SH-SY5Y (cell line): ENCODE data around the gene LUC7L3.

Experiments
- GATA2 ChIP-seq: IDR thresholded peaks from 2 replicates; pipeline ENCODE4 v1.6.1; 2011; ENCODE audit warnings: mild to moderate bottlenecking, low read depth, low read length
- GATA3 ChIP-seq: IDR thresholded peaks from 2 replicates; pipeline ENCODE4 v1.6.1; 2011; ENCODE audit warnings: low read depth, mild to moderate bottlenecking, low read length, moderate library complexity

Gene LUC7L3

DNA sequence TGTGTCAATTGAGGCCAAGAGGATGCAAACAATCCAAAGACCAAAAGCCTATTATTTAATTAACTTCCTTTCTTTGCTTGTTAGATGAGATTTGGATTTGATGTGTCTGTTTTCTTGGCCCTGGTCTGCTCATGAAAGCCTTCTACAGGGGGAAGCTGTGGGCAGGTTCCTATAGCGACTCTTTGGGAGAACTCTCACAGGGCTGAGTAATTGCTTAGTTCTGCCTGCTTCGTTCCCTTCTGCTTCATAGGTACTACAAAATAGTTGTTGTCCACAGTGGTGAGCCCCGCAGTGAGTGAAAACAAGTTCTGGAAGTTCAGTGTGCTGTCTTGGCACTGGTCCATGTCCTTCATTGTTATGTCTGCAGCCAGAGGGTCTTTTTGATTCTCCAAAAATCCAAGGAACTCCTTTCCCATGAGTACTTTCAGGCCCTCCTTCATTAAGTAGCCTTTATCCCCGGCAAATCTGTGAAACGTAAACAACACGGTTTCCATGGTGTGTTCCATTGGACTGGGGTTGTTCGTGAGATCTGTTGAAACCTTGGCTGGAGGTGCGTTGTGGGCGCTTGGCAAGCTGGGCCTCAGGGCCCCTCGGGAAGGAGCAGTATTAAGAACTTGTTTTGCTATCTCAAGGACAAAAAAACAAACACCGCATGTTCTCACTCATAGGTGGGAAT, 77.9 kb downstream of the LUC7L3 start:
- TF ChIP-seq GATA3 (no peak), GATA2 (no peak)

GRCh38 chr17:50798424-50799288, 79.3 kb downstream of the LUC7L3 start:
- TF ChIP-seq GATA3, result no peak
- TF ChIP-seq GATA2, result no peak

DNA sequence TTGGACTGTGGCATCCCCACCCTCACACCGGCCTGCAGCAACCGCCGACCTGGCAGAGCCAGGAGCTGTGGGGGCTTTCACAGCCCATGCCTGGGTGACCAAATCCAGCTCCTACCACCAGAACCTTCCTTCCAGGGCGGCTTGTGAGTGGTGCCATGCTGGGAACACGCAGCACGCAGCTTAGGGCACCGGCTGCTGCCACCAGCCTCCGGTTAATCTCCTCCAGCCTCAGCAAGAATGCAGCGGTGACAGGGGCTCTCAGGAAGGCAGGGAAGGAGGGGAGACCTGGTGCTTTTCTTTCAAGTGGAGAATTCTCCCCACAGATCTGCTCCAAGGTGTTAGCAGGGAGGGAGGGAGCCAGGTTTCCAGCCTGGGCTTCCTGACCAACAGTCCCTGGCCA, 80.2 kb downstream of the LUC7L3 start:
- TF ChIP-seq GATA3, result no peak
- TF ChIP-seq GATA2, result no peak

GRCh38 chr17:50800196-50800700, 80.8 kb downstream of the LUC7L3 start:
- TF ChIP-seq GATA3 (no peak), GATA2 (no peak)

- TF ChIP-seq GATA2 (no peak), GATA3 (no peak)
These were observed 83.5 kb downstream of the LUC7L3 start for GRCh38 chr17:50802609-50803571.

- no peak for TF ChIP-seq GATA2
- TF ChIP-seq GATA3, result no peak
These were observed 84.3 kb downstream of the LUC7L3 start for GRCh38 chr17:50803676-50804075.

- TF ChIP-seq GATA3, result no peak
These were observed 86.1 kb downstream of the LUC7L3 start for GRCh38 chr17:50805486-50805885.
